Liver (tissue), 3 donors: ENCODE data around the gene PTRH1.

Experiments used
- FOXA1 ChIP-seq: IDR thresholded peaks from 2 replicates; pipeline ENCODE4 v1.6.1; 2016; ENCODE audit warnings: antibody characterized with exemption
- RAD21 ChIP-seq, 2 donors: IDR thresholded peaks; 2 replicates each; pipeline ENCODE4 v1.6.1; 2016; ENCODE audit warnings: antibody characterized with exemption in 2 of 2, mild to moderate bottlenecking in 2 of 2
- RXRA ChIP-seq, 2 donors: IDR thresholded peaks; 2 replicates each; pipeline ENCODE4 v1.6.1; 2017 to 2018; ENCODE audit warnings: antibody characterized with exemption in 2 of 2, mild to moderate bottlenecking in 1 of 2
- TF ChIP-seq, protein P1 (sequence below): IDR thresholded peaks from 2 replicates; pipeline ENCODE4 v1.6.1; 2016; ENCODE audit warnings: antibody characterized with exemption, mild to moderate bottlenecking
- TF ChIP-seq, protein P2 (sequence below): fragments of 150-350 bp; IDR thresholded peaks from 2 replicates; pipeline ENCODE4 v1.5.1; 2017; ENCODE audit warnings: improper control_type of control experiment, low read depth, low read length; ENCODE audit not compliant: missing input control
- TF ChIP-seq, protein P3 (sequence below): IDR thresholded peaks from 2 replicates; pipeline ENCODE4 v1.6.1; 2016; ENCODE audit warnings: antibody characterized with exemption
- donor health status: healthy.
- donor health status: healthy.

DNA sequence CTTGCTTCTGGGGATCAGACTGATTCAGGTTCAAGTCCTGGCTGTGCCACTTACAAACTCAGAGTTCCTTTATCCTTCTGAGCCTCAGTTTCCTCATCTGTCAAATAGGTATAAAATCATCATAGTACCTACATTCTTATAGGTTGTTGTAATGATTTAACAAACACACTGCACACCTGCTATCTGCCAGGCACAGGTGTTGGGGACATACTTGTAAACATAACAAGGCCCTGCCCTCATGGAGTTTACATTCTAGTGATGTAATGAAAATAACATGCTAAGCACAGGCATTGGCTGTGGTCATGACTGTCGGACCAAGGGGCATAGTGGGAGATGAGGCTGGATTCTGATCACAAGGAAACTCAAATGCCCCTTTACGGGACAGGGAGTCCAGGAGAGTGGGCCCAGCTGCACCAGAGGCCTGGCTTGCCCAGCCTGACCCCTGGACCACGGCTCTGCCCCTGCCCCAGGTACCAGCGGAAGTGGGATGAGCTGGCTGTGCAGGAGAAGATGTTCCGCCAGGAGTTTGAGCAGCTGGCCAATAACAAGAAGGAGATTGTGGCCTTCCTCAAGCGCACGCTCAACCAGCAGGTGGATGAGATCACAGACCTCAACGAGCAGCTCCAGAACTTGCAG is 6.4 kb downstream of the PTRH1 start:
- TF ChIP-seq, protein P1, sequence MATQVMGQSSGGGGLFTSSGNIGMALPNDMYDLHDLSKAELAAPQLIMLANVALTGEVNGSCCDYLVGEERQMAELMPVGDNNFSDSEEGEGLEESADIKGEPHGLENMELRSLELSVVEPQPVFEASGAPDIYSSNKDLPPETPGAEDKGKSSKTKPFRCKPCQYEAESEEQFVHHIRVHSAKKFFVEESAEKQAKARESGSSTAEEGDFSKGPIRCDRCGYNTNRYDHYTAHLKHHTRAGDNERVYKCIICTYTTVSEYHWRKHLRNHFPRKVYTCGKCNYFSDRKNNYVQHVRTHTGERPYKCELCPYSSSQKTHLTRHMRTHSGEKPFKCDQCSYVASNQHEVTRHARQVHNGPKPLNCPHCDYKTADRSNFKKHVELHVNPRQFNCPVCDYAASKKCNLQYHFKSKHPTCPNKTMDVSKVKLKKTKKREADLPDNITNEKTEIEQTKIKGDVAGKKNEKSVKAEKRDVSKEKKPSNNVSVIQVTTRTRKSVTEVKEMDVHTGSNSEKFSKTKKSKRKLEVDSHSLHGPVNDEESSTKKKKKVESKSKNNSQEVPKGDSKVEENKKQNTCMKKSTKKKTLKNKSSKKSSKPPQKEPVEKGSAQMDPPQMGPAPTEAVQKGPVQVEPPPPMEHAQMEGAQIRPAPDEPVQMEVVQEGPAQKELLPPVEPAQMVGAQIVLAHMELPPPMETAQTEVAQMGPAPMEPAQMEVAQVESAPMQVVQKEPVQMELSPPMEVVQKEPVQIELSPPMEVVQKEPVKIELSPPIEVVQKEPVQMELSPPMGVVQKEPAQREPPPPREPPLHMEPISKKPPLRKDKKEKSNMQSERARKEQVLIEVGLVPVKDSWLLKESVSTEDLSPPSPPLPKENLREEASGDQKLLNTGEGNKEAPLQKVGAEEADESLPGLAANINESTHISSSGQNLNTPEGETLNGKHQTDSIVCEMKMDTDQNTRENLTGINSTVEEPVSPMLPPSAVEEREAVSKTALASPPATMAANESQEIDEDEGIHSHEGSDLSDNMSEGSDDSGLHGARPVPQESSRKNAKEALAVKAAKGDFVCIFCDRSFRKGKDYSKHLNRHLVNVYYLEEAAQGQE, result no peak
- TF ChIP-seq FOXA1 (no peak), RAD21 (IDR thresholded peaks at IDR 0.05) (no peak), RXRA (IDR thresholded peaks at IDR 0.05) (no peak)
- TF ChIP-seq, protein P2, sequence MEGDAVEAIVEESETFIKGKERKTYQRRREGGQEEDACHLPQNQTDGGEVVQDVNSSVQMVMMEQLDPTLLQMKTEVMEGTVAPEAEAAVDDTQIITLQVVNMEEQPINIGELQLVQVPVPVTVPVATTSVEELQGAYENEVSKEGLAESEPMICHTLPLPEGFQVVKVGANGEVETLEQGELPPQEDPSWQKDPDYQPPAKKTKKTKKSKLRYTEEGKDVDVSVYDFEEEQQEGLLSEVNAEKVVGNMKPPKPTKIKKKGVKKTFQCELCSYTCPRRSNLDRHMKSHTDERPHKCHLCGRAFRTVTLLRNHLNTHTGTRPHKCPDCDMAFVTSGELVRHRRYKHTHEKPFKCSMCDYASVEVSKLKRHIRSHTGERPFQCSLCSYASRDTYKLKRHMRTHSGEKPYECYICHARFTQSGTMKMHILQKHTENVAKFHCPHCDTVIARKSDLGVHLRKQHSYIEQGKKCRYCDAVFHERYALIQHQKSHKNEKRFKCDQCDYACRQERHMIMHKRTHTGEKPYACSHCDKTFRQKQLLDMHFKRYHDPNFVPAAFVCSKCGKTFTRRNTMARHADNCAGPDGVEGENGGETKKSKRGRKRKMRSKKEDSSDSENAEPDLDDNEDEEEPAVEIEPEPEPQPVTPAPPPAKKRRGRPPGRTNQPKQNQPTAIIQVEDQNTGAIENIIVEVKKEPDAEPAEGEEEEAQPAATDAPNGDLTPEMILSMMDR, result no peak
- TF ChIP-seq, protein P3, sequence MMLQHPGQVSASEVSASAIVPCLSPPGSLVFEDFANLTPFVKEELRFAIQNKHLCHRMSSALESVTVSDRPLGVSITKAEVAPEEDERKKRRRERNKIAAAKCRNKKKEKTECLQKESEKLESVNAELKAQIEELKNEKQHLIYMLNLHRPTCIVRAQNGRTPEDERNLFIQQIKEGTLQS, result no peak
